ENCODE results near the gene MTFR1L. TPM values are rescaled to one million over a fixed set of nuclear protein-coding genes. Genes with fewer than 3 reads are reported as not detected.
A peak's percentile ranks its signal among the peaks of the same experiment; 100 is the strongest.

MTFR1L gene
- total and polyA plus RNA-seq, 9 of the 15 experiments (the other 6 are each of a cell fraction or from before 2014, with no cell fraction given) = 41.4 to 98.5 (median 53.7) TPM

DNA sequence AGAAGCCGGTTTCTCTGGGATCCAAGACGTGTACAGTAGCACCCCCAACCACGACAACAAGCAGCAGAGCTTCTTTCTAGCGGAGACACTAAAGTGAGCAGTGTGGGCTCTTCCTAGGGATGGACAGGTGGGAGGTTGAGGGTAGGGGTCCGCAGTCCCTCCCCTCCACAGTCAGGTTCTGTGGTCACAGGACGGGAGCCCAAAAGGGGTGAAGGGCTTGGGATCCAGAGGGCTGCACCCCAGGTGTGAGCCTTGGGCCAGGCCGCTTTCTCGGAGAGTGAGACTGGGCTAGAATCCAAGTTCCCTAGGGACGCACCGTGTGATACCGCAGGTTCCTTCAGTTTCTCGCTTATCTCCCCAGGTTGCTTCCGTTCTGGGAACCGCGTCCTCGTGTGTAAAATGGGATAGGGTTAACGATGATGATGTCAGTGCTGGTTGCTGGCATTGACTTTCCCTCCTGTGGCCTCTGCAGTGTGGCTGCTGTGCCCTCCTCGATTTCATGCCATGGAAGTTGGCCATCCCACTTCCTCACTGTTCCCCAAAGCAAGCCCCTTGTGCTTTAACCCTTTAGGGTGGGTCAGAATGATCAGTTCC, 37.0 kb upstream of the MTFR1L start (continued):
- TF ChIP-seq ETS2 (tag; IDR thresholded peaks at IDR 0.05; ENCODE audit: borderline replicate concordance, poor library complexity, severe bottlenecking) = no peak
- no peak for TF ChIP-seq ZNF57 (CRISPR knock-in tag; IDR thresholded peaks at IDR 0.05)
- TF ChIP-seq MAFF (IDR thresholded peaks at IDR 0.05; ENCODE audit: low read length) = no peak
- TF ChIP-seq CREM (IDR thresholded peaks at IDR 0.05; ENCODE audit: low read depth) = peak; percentile 85
- peak; percentile 95 for TF ChIP-seq SMARCE1 (IDR thresholded peaks at IDR 0.05)
- TF ChIP-seq CBX5 (IDR thresholded peaks at IDR 0.05; ENCODE audit: borderline replicate concordance, low read depth) = peak; percentile 46; the same call in 1 of the 2 replicates
- TF ChIP-seq, protein P1, sequence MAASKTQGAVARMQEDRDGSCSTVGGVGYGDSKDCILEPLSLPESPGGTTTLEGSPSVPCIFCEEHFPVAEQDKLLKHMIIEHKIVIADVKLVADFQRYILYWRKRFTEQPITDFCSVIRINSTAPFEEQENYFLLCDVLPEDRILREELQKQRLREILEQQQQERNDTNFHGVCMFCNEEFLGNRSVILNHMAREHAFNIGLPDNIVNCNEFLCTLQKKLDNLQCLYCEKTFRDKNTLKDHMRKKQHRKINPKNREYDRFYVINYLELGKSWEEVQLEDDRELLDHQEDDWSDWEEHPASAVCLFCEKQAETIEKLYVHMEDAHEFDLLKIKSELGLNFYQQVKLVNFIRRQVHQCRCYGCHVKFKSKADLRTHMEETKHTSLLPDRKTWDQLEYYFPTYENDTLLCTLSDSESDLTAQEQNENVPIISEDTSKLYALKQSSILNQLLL (CRISPR knock-in tag; IDR thresholded peaks at IDR 0.05; ENCODE audit: borderline replicate concordance) = no peak
- 0 out of 2 replicates have a peak, but pooled peaks have one; percentile 37 for TF ChIP-seq KDM2B (CRISPR knock-in tag; IDR thresholded peaks at IDR 0.05)
- no peak for TF ChIP-seq POLR2AphosphoS2 (IDR thresholded peaks at IDR 0.05; ENCODE audit: low read length)
- TF ChIP-seq NCOR1 (IDR thresholded peaks at IDR 0.05) = no peak
- 0 out of 2 replicates have a peak, but pooled peaks have one; percentile 57 for TF ChIP-seq BACH1 (tag; IDR thresholded peaks at IDR 0.05)
- no peak for TF ChIP-seq ZFP91 (CRISPR knock-in tag; IDR thresholded peaks at IDR 0.05)
- TF ChIP-seq ZNF584 (CRISPR knock-in tag; IDR thresholded peaks at IDR 0.05; ENCODE audit: low read depth) = peak; percentile 70; the same call in 1 of the 2 replicates
- peak; percentile 93 for TF ChIP-seq ARID1B (IDR thresholded peaks at IDR 0.05)
- TF ChIP-seq KLF13 (tag; IDR thresholded peaks at IDR 0.05; ENCODE audit: borderline replicate concordance, low read depth) = no peak
- peak; percentile 93 for TF ChIP-seq TCF3 (CRISPR knock-in tag; IDR thresholded peaks at IDR 0.05)
- TF ChIP-seq STAT5B (CRISPR knock-in tag; IDR thresholded peaks at IDR 0.05) = no peak
- no peak for TF ChIP-seq THAP12 (CRISPR knock-in tag; IDR thresholded peaks at IDR 0.05)
- TF ChIP-seq ZBED1 (IDR thresholded peaks at IDR 0.05) = no peak
- TF ChIP-seq, protein P2, sequence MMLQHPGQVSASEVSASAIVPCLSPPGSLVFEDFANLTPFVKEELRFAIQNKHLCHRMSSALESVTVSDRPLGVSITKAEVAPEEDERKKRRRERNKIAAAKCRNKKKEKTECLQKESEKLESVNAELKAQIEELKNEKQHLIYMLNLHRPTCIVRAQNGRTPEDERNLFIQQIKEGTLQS (IDR thresholded peaks at IDR 0.05) = peak; percentile 91
- TF ChIP-seq, protein P2 (CRISPR knock-in tag; conservative IDR thresholded peaks at IDR 0.05) = no peak
- TF ChIP-seq ZFP36 (IDR thresholded peaks at IDR 0.05; ENCODE audit: low read depth, low read length, partially characterized antibody) = peak; percentile 35
- TF ChIP-seq TBL1XR1 (IDR thresholded peaks at IDR 0.05; ENCODE audit: low read length in 2 of 2) = peak in 1 of 2 experiments; percentile 16; a peak in 1 of 4 replicates
- no peak for TF ChIP-seq KAT8 (IDR thresholded peaks at IDR 0.05; ENCODE audit: low read depth)
